GM18858 (cell line): Measurements from ENCODE around the gene GRIA3.
"Not testable (repeated sequence)": the region's sequence is repeated elsewhere in the genome, so short reads cannot be mapped to it uniquely, and the experiment has no call there.

Experiments used
- ATAC-seq: cut with Tn5 transposase; IDR thresholded peaks from one replicate; pipeline ENCODE4 v1.9.1; 2021; ENCODE audit not compliant: unreplicated experiment

GRIA3 gene

DNA sequence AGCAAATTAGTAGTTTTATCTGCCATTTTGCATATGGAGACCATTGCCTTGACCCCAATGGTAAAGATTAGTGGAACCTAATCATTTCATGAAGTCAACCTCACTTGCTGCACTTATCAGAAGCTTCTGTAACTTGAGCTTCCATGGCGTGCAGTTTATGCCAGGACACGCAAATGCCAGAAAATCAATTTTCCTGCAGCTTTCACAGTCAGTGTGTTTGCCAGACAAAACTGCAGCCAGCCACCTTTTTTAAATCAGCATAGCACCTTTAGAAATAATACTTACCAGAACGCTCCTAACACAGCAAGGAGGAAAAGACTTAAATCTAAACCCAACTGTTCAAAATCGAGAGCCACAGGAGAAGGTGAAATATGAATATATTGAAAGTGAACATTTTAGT lies 265.3 kb downstream of the GRIA3 start:
- ATAC-seq = no peak

DNA sequence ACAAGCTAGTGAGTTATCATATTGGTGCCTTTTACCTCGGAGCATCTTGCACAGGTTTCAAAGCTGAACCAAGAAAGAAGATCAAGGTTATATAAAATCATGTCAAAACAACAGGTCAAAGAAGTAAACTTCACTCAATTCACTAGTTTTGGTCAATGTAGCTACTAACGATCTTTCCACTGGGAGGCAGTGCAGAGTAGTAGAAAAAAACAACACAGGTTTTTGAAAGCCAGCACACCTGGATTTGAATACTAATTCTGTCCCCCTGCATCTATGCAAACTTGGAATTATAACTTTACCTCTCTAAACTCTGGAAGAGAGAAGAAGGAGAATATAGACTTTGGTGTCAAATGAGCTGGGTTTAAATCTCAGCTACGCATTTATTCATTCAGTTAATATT lies 266.1 kb downstream of the GRIA3 start:
- ATAC-seq = no peak

DNA sequence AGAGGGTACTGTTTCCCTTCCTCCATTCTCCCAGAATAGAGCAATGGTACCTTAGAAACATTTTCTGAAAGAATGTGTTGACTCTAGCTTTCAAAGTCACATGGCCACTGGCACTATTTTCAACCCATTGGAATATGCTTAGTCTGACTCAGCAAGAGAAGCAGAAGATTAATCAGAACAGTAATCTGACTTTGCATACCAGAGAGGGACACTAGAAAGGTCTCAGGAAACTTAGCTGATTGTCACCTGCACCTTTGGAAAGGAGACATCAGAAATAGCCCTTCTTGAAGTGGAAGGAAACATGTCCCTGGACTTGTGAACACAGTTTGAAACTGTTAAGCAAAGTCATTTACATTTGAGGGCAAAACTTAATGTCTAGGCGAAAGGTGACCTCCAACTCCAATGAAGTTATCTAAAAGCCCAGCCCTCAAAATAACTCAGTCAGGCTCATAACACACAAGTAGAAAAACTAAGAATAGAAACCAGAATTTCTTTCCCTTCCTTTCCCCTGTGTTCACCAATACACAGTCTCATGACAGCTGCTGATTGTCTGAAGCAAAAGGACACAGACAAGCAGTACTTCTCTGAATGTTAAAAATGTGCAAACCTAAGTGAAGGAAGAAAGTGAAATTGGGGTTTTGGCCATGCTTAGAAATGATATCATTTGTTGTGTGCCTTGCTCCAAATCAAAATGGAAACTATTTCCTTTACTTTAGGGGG lies 270.8 kb downstream of the GRIA3 start:
- ATAC-seq = peak; percentile 55

DNA sequence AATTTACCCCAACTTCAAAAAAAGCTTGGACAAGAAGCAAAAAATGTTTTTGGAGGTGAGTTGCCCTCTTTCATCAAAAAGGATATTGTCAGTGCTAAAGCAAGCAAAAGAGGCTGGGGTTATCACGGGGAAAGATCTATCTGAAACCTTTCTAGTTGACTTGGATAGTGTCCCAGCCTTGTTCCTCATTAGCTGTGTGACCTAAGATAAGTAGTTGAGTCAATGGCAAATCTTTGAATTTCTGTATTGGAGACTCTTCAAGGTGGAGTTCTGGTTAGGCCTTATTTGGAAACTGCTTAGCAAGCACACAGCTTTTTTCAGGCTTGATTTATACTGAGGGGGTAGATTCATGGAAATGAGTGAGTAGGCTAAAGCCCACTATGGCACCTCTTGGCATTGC lies 271.6 kb downstream of the GRIA3 start:
- no peak for ATAC-seq

DNA sequence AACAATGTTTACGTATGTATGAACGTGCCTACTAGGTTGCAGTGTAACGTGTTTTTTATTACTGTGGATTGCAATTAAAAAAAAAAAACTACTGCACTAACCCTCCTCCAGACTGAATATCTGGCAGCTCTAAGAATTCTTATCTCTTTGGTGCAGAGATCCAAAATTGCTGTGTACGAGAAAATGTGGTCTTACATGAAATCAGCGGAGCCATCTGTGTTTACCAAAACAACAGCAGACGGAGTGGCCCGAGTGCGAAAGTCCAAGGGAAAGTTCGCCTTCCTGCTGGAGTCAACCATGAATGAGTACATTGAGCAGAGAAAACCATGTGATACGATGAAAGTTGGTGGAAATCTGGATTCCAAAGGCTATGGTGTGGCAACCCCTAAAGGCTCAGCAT lies 280.6 kb downstream of the GRIA3 start:
- no peak for ATAC-seq

DNA sequence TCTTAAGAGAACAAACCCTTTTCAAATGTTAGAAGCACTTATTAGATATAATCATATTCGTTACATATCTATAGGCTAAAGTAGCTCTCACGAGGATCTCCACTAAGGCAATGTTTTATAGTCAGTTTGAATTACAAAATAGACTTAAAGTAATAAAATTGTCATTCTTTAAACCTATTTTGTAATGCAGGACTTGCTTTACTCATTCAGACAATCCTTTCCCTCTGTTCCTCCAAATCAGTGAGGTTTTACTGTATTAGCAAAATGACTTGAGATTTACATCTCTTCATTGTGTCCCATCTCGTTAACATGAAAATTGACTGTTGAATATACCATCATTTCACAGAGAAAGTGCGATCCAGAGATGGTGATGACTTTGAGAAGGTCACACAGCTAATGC lies 284.4 kb downstream of the GRIA3 start:
- ATAC-seq = no peak

DNA sequence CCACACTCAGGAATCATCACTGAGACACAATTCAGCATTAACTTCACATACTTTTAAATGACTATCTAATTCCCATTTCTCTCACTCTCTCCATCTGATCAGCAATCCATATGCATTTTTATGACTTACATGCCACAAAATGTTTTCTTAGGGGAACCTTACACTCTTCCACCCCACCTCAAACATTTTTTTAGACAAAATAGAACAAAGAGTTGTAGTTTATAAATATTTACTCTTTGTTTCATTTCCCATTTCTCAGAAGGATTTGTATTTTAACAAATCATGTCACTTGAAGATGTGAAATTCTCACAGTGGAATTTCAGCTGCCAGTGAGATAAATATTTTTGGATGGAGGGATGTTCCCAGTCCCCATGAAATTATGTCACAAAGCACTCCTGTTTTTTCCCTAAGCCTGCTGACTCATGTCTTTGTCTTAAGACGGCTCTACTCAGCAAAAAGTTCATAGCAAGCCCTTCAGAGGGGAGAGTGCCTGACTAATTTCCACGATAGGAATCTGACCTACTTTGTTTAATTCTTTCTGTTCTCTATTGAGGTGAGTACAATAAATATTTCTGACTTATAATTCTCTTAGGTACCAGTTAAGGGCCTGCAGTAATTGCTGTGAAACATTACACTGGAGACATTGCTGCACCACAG lies 291.1 kb downstream of the GRIA3 start:
- ATAC-seq = no peak

DNA sequence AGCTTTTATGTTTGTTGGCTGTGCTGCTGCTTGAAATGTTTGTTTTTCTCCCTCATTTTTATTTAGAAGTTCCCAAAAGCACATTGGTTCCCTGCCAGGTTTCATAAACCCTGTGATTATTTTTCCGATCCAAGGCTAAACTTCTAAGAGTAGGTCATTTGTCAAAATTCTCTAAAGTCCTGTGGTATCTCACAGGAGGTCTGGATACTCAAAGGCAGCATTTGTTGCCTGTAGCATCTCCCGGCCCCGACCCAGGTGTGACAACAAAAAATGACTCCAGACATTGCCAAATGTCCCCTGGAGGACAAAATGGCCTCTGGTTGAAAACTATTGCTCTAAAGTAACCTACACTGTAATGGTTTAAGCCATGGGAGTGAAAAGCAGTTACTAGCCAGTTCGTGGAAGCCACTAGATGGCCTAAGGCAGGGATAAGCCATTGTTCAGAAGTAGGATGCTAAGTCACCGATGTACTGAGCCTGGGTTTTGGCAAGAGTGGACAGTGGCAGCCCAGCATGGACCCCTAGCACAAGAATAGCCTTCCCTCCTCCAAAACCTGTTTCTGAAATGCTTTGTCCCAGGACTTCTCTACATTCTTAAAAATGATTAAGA lies 292.6 kb downstream of the GRIA3 start:
- no peak for ATAC-seq

DNA sequence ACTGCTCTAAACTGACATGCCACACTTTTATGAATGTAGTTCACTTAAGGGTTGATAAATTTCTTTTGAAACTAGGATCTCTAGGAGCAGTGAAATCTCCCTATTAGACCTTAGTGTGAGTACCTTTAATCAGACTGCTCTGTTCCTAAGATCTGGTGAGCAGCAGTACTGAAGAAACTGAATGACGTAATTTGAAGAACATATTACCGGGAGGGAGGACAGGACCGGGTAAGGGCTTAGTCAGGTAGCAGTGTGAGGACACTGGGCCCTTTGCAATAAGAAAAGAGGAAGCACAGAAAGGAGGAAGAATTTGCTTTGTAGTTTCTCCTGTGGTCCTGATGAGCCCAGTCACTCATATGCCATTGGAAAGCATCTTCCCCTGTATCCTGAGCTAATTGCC lies 293.6 kb downstream of the GRIA3 start:
- ATAC-seq = no peak

DNA sequence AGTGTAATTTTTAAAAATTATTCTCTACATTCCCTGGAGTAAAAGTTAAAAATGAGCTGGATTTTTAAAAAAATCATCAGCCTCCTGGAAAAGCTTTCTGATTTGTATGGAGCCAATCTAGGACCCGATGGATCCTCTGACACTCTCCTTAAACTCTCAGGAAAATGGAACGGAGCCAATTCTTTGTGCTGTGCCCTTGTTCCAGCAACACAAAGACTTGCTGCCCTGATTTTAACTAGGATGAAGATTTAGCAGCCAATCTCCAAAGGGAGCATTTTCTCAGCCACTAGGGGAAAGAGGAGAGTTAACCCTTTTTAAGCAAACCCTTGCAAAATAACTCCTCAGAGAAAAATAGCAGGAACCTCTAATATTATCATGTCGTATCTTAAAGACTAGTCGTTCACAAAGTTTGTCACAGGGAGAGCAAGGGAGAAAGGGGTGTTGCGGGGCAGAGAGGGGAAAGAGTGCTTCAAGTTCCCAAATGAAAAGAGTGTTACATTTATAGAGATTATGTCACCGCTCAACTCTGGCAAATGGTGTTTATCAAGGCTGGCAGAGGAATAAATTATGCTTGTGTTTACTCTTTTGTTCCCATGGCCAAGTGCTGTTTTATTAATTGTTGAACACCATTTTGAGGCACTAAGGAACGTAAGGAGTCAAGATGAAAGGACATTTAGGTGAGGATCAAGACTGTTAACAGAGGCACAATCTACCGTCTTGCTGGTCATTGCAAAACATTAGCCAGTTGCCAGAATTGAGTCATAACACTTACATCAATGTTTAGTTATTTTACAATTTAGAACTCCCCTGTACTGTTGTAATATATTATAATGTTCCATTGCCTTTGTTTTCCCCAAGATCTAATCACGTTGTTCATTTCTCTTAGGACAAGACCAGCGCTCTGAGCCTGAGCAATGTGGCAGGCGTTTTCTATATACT lies 298.1 kb downstream of the GRIA3 start:
- ATAC-seq = no peak

DNA sequence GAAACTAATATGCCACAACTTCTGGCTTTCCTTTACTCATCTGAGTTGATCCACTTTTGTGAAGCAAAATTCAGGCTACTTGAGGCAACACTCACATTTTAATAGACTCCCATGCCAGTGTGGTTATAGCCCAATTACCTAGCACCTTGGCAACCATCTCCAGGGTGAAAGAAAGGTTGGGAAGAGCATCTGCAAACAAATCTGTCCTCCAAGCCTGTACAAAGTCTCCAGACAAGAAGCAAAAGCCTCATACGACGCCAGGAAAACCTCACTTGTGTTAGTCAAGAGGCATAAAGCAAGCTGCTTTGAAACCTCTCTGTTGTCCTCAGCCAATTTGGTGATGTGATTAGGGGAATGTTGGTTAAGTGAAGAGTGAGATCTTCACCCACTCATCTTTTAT lies 302.2 kb downstream of the GRIA3 start:
- no peak for ATAC-seq

DNA sequence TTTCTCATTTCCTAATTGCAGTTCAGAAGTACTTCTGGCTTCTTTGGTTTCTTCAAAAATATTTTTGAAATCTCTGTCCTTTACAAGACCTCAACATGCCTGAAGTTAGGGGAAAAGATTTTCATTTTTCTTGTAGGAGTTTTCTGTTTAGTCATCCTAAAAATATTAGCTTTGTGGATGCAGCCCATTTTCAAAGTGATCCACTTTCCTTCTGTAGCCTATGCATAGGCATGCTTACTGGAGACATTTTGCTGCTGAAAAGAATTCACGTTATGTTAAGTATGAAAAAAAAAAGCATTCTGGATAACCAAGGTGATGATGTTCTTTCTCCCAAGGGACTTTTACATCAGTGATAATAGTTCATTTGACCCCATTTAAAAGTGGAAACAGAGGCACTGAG lies 303.2 kb downstream of the GRIA3 start:
- no peak for ATAC-seq

DNA sequence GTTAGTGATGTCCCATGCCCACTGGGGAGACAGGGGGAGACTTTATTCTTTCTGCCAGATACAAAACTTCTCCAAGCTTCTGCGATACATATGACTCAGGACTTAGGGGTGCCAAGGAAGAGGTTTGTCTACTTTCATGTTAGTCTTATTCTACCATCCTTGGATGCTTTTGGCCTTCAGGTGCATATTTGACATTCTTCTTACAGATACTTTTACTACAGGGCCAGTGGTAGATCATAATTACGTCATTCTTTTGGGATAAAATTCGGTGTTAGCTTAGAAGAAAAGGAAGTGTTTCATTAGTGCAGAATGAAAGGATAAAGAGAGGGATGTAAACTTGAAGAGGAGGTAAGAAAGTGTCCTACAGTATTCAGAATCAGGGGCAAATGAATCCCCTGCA lies 303.6 kb downstream of the GRIA3 start:
- no peak for ATAC-seq

DNA sequence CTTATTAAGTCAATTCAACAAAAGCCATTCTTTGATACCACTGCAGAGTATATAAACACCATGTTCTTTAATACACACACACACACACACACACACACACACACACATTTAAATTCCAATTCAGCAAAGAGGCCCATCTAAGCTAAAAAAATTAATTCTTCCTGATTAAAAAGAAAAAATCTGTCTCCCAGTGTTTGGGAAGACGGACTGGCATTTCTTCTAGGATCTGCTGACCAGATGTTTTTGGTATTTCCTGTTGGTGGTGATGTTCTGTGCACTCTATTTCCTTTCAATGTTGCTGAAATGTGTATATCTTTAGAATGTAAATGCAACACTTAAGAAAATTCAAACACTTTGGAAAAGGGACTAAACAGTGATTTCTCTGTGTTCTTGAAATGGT lies 304.9 kb downstream of the GRIA3 start:
- no peak for ATAC-seq

DNA sequence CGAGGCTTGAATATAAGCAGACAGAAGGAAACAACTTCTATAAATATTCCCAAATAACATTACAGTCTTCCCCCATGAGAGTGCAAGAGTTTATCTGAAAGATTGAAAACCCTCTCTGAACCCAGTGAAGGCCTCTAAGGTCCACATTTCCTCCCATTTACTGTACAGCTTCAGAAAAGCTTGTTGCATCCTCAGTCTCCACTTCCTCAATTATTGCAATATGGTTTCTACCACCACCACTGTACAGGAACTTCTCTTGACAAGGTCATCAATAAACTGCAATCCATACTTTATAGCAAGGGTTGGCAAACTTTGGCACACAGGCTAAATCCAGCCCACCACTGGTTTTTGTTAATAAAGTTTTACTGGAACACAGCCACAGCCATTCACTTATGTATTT lies 309.8 kb downstream of the GRIA3 start:
- ATAC-seq = no peak

DNA sequence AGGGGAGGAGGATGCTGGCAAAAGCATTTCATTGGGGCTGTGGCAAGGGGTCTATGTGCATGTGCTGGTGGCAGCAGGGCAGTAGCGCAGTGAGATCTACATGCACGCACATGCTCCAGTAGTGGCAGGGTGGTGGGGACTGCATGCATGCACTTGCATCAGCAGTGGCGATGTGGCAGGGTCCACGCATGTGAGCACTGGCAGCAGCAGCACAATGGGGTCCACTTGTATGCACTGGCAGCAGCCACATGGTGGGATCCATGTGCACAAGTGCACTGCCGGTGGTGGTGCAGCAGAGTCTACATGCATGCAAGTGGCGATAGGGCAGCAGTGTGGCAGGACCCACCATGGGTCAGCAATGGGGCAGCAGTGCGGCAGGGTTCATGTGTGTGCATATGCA lies 315.7 kb downstream of the GRIA3 start:
- ATAC-seq = no peak

DNA sequence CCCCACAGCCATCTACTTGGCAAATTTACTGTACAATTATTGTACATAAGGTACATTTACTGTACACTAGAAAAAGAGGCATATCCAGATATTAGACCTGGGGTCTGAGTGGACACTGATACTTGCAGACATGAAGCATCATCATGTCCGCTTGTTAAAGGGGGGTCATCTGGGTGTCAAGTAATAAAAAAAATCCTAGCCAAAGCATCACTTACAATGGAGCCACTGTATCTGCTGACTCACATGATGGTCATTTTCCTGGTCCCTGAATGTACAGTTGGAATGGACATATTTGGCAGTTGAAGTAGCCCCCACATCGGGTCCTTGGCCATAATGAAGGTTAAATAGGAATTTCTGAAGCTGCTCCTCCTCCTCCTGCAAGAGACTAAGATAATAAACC lies 320.0 kb downstream of the GRIA3 start:
- no peak for ATAC-seq

DNA sequence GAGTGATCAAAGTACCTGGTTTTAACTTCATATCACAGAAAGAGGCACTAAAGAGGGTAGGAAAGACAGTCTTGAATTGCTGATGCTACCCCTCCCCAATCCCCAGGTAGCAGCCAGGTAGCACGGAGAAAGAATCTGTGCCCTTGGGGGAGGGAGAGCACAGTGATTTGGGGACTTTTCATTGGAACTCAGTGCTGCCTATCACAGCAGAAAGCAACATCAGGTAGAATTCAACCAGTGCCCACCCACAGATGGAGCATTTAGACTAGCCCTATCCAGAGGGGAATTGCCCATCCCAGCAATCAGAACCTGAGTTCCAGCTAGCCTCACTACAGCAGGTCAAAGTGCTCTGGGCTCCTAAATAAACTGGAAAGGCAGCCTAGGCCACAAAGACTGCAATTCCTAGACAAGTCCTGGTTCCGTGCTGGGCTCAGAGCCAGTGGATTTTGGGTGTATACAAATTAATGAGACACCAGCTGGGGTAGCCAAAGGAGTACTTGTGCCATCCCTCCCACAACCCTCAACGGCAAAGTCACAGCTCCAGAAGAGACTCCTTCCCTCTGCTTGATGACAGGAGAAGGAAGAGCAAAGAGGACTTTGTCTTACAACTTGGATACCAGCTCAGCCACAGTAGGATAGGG lies 320.7 kb downstream of the GRIA3 start:
- ATAC-seq = no peak

DNA sequence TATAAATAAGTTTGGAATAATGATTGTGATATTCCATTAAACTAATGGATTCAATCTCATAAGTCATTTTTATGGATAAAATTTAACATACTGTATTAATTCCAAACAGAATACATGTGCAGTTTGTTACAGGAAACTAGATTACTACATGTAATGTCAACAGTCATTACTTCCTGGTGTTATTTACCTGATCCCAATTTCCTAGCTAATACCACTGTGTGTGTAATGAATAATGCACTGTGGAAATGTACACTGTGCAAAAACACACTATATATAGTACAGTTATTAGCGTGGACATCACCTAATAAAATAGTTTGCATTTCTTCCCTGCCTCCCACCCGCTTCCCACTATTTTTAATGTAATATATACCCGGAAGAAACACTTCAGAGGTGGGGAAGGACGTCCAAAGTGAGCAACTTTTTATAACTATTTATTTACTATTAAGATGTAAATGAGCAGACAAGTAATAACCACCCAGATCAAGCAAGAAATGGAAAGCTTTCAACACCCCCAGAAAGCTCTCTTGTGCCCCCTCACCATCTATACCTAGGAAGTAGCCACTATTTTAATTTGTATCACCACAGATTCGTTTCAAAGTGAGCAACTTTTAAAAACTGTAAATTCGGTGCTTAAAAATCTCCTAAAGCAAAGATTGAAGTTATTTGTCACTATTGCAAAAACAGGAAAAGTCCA lies 329.7 kb downstream of the GRIA3 start:
- no peak for ATAC-seq

DNA sequence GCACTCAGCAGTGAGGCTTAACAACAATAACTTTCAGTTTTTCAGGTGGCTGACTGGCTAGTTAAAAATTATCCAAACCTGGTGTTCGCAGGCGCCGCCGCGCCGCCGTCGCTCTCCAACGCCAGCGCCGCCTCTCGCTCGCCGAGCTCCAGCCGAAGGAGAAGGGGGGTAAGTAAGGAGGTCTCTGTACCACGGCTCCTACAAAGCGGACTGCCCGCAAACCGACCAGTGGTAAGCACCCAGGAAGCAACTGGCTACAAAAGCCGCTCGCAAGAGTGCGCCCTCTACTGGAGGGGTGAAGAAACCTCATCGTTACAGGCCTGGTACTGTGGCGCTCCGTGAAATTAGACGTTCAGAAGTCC lies 330.2 kb downstream of the GRIA3 start:
- ATAC-seq = not testable (repeated sequence)
